Amniotic stem cell (primary cell): ENCODE measurements around the gene NCR3LG1.

Experiments used
- DNase-seq: peaks from one replicate; lab custom pipeline; 2025; lab: John Stamatoyannopoulos, UW

The NCR3LG1 gene, protein sequence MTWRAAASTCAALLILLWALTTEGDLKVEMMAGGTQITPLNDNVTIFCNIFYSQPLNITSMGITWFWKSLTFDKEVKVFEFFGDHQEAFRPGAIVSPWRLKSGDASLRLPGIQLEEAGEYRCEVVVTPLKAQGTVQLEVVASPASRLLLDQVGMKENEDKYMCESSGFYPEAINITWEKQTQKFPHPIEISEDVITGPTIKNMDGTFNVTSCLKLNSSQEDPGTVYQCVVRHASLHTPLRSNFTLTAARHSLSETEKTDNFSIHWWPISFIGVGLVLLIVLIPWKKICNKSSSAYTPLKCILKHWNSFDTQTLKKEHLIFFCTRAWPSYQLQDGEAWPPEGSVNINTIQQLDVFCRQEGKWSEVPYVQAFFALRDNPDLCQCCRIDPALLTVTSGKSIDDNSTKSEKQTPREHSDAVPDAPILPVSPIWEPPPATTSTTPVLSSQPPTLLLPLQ

GRCh38 chr11:17351510-17352176, at the start of gene NCR3LG1:
Gene NCR3LG1, plus strand, starts transcription at chr11:17351800. Its CDS starts 170 bp downstream, at chr11:17351970.
- DNase-seq: peak; percentile 35

GRCh38 chr11:17313349-17314231, 38.0 kb upstream of the NCR3LG1 start:
- DNase-seq: no peak

DNA sequence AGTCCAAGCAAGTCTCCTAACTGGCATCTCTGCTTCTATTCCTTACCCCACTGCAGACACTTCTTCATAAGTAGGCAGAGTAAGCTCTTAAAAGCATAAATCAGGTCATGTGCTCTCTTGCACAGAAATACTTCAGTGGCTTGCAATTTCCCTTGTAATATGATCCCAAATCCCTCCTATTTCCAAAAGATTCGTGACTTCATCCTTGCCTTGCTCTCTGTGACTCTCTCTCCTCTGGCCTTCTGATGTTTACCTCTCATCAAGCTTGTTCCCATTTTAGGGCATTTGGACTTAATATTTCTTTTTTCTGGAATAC, 37.4 kb upstream of the NCR3LG1 start:
- peak; percentile 78 for DNase-seq

DNA sequence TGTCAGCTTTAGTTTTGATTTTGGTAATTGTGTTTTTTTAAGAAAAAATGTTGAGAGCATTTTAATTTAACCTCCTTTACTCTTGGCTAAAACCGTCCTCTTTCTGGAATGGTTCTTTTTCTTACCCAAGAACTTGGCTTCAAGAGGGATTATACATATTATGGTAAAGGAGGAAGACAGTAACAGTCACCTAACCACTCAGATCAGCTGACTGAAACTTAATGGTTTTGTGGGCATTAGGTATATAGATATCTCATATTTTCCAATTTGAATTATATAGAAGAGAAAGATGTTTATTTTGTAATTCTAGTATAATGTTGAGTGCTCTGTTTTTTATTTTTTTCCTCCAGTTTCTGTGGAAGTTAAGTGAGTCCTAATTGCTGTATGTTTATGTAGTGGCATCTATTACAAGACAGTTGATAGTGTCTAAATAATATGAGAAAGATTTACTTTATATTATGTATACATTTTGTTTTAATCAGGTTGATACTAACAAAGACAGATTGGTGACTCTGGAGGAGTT, 36.6 kb upstream of the NCR3LG1 start:
- no peak for DNase-seq

GRCh38 chr11:17328871-17329494, 22.6 kb upstream of the NCR3LG1 start:
- no peak for DNase-seq

- DNase-seq: no peak
Observed at GRCh38 chr11:17331669-17332068, 19.9 kb upstream of the NCR3LG1 start.

- DNase-seq: no peak
Observed at GRCh38 chr11:17333799-17334586, 17.6 kb upstream of the NCR3LG1 start.

- DNase-seq: no peak
Observed at GRCh38 chr11:17343257-17343656, 8.3 kb upstream of the NCR3LG1 start.

GRCh38 chr11:17343907-17344306, 7.7 kb upstream of the NCR3LG1 start:
- DNase-seq: peak; percentile 82

GRCh38 chr11:17347676-17348075, 3.9 kb upstream of the NCR3LG1 start:
- DNase-seq: no peak

- DNase-seq: no peak
Observed at GRCh38 chr11:17350455-17351171, 987 bp upstream of the NCR3LG1 start.

GRCh38 chr11:17351172-17351509, 459 bp upstream of the NCR3LG1 start:
- no peak for DNase-seq

DNA sequence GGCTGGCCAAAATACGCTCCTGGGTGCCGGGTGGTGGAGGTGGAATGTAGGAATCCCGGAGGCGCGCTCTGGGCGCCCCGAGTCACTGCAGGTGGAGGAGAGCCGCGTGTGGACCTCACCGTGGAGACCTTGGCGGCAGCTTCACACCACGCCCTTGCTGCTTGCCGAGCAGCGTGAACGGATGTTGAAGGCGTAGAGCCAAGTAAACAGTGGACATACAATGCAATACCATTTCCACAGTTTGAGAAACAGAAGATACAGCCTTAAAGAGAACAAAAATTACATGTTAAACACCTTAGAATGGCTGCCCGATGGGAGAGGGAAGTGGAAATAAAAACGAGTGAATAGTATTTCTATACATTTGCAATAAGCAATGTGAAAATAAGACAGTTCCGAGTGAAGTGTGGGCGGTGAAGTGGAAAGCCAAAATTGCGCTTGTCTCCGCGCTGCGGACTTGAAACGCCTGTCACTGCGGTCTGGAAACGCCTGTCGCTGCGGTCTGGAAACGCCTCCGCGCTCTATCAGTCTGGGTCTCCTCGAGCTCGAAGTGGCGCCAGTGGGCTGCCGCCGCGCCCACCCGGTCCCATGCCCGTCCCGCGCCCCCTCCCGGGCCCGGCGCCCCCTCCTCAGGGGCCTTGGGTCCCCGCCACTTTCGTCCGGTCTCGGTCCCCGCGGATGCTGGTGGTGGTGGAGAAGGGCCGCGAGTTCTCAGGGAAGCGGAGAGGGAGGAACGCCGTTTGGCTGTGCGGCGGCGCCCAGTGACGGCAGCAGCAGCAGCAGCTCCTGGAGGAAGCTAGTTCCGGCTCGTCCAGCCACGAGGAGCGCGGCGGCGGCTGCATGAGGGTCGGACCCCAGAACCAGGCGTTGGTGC, 1.6 kb downstream of the NCR3LG1 start:
- DNase-seq: peak; percentile 57

- DNase-seq: no peak
Observed at GRCh38 chr11:17353821-17354600, 2.4 kb downstream of the NCR3LG1 start.

DNA sequence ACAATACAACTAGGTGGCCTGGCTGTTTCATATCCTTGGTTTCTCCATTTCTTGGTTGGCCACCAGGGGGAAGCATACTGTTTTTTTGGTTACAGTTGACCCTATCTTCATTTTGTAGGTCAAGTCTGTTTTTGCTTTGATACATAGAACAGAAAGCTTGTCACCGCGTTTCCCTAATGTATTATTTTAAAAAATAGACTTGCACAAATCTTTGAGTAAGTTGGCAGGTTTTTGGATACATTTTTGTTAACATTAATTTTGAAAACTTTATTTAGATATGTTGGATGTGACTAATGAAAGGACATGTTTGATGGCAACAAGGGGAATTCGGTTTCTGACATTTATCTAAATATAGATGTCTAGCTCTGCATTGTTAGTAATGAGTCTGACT, 3.0 kb downstream of the NCR3LG1 start:
- DNase-seq: peak; percentile 58

DNA sequence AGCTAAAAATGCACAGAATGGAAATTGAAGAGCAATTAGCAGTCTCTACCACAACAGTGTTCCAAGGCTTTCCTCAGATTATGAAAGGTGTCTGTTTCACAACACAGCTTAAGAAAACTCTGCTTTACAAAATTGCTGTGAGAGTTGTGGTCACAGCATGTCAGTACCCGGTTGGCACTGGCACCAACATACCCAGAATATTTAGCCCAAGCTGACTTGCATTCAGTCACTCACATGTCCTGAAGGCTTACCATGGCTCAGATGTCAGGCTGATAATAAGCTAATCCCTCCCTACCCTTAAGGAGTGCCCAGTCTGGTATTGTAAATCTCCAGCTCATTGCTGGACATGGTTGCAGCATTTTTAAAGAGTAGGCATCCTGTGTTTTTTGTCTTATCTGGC, 14.9 kb downstream of the NCR3LG1 start:
- no peak for DNase-seq

- no peak for DNase-seq
Observed at GRCh38 chr11:17368551-17368950, 17.0 kb downstream of the NCR3LG1 start.

DNA sequence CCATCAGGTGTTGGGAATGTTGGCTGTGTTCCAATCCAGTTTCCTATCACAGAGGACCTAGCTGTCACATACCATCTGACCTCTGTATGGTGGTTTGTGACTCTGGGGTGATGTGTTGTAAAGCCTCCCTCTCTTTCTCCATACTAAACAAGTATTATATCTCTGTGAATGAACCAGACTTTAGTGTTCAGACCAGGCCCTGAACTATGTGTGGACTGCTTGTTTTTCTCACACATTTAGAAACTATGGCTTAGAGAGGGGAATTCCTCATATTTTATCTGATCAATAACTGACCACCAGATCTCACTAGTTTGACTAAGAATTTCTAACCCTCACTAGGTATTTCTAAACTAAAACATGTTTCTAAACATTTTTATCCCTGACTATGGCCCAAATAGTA, 17.5 kb downstream of the NCR3LG1 start:
- no peak for DNase-seq
